ENCODE data around the gene DLK2. TPM values are rescaled to one million over a fixed set of nuclear protein-coding genes. Genes with fewer than 3 reads are reported as not detected.

Gene DLK2
- total and polyA plus RNA-seq, 2 of the 13 experiments (the other 11 are each of a cell fraction or from before 2014, with no cell fraction given), result 1.2 to 3.8 TPM

DNA sequence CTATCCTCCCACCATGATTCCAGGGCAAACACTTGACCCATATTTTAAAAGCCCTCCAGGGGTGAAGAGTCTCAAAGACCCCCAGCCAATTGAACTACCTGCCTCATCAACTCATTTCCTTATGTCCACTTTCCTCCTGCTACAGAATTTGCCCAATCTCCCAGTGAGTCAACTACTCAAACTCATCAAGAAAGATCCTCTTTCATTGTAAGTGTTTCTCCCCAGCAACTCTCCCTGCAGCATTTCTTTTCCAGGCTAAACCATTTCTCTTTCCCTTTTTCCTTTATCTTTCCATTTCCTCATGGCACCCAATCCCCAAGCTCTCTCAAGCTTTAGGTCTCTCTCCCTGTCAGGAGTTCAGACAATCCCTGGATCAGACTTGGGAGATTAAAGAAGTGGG is 1.5 kb downstream of the DLK2 start:
- Histone ChIP-seq H3K4me3 (replicated peaks in 1 of 3; ENCODE audit: insufficient read depth in 1 of 3, low read depth in 2 of 3, low read length in 3 of 3) (no peak overlapping the region), H3K9me3 (ENCODE audit: low read length) (no peaks in the 10 kb centered on the region), H3K9ac (ENCODE audit: insufficient read depth, low read depth, low read length) (no peak overlapping the region), H3K27ac (ENCODE audit: extremely low read length, insufficient read depth, low read length) (no peak overlapping the region), H3K36me3 (replicated peaks in 1 of 2; ENCODE audit: control insufficient read depth in 1 of 2, insufficient read depth in 2 of 2, low read length in 2 of 2) (peaks cover 9 to 17% of the 10 kb centered on the region in 2 experiments; a peak in 3 of 5 replicates), H3K4me2 (ENCODE audit: low read depth, low read length) (no peak overlapping the region), H4K20me1 (ENCODE audit: insufficient read depth, low read length) (no peaks in the 10 kb centered on the region), H3K4me1 (ENCODE audit: insufficient read depth, low read length) (peaks cover 26% of the 10 kb centered on the region), H3K79me2 (ENCODE audit: insufficient read depth, low read length) (no peaks in the 10 kb centered on the region), H2AFZ (ENCODE audit: low read length) (no peak overlapping the region), H3K27me3 (ENCODE audit: control insufficient read depth in 1 of 2, insufficient read depth in 2 of 2, low read length in 2 of 2) (peaks cover 0 to 5% of the 10 kb centered on the region in 2 experiments; a peak in 2 of 5 replicates)
- ATAC-seq (no peak), FAIRE-seq (no peak), DNase-seq (ENCODE audit: low spot score) (no peak)
- no peak for TF ChIP-seq ZFAT (CRISPR knock-in tag; conservative IDR thresholded peaks at IDR 0.05)
- no peak for TF ChIP-seq DBP (CRISPR knock-in tag; IDR thresholded peaks at IDR 0.05; ENCODE audit: not compliant biosample characterization)
- TF ChIP-seq POLR2G (IDR thresholded peaks at IDR 0.05; ENCODE audit: low read depth, low read length), result no peak
- no peak for TF ChIP-seq CTCF (CRISPR knock-in tag; IDR thresholded peaks at IDR 0.05)
- TF ChIP-seq ZKSCAN8 (CRISPR knock-in tag; IDR thresholded peaks at IDR 0.05; ENCODE audit: borderline replicate concordance), result no peak
- no TSS peak for BruUV-seq (replicated peaks)
- in situ Hi-C loops (cut with HindIII; ENCODE audit: extremely low pct_ligation_motif_present, low pct_unique_long_range_greater_than_20kb) (no loop called here), intact Hi-C loops (cut with micrococcal nuclease; ENCODE audit: unreplicated experiment) (loop anchor here (1.0 kb wide), 2 partner anchors 42 to 52 kb away; no protein-coding TSS in a partner anchor)
- CTCF ChIA-PET (ENCODE audit: low intra/inter-chr PET ratio, low total read pairs), result interaction anchor here (1.5 to 4.7 kb wide), 3 partner anchors 42 to 191 kb away, joined by 3 to 53 read pairs (median 39); no protein-coding TSS in a partner anchor
- POLR2A ChIA-PET, result interaction anchor here (4.7 kb wide), 1 partner anchor 42 kb away, joined by 38 read pairs; no protein-coding TSS in a partner anchor
